Duodenal mucosa (tissue), 2 donors: ENCODE measurements around the gene NHLRC1.
A peak's percentile ranks its signal among the peaks of the same experiment; 100 is the strongest.

Source experiments
- H3K27ac ChIP-seq: one replicate; pipeline ENCODE4 v1.7.0; 2013; ENCODE audit warnings: low read depth, low read length
- H3K27me3 ChIP-seq, 2 donors: one replicate each; pipeline ENCODE4 v1.7.0; 2013; ENCODE audit warnings: low read length in 2 of 2, control low read depth in 1 of 2; ENCODE audit not compliant: insufficient read depth in 2 of 2, control insufficient read depth in 1 of 2
- H3K36me3 ChIP-seq, 2 donors: one replicate each; pipeline ENCODE4 v1.7.0; 2013; ENCODE audit warnings: low read length in 2 of 2, control low read depth in 1 of 2; ENCODE audit not compliant: insufficient read depth in 2 of 2, control insufficient read depth in 1 of 2
- H3K4me1 ChIP-seq, 2 donors: one replicate each; pipeline ENCODE4 v1.7.0; 2013; ENCODE audit warnings: low read length in 2 of 2, control low read depth in 1 of 2; ENCODE audit not compliant: insufficient read depth in 2 of 2, control insufficient read depth in 1 of 2
- H3K4me3 ChIP-seq, 2 donors: one replicate each; pipeline ENCODE4 v1.7.0; 2013; ENCODE audit warnings: low read length in 2 of 2, low read depth in 1 of 2
- H3K9ac ChIP-seq, 2 donors: one replicate each; pipeline ENCODE4 v1.7.0; 2013; ENCODE audit warnings: low read length in 2 of 2, low read depth in 1 of 2
- H3K9me3 ChIP-seq, 2 donors: one replicate each; pipeline ENCODE4 v1.7.0; 2013; ENCODE audit warnings: low read length in 2 of 2, control low read depth in 1 of 2; ENCODE audit not compliant: control insufficient read depth in 1 of 2

Gene NHLRC1

GRCh38 chr6:18141805-18142590, 19.5 kb upstream of the NHLRC1 start:
- H3K4me1 ChIP-seq = peaks cover 3 to 5% of the 10 kb centered on the region in 2 donors
- H3K4me3 ChIP-seq = no peak overlapping the region
- peaks cover 18 to 50% of the 10 kb centered on the region in 2 donors for H3K36me3 ChIP-seq
- no peaks in the 10 kb centered on the region for H3K9me3 ChIP-seq
- no peaks in the 10 kb centered on the region for H3K27me3 ChIP-seq
- H3K9ac ChIP-seq = no peak overlapping the region
- no peak overlapping the region for H3K27ac ChIP-seq

GRCh38 chr6:18139935-18140621, 17.6 kb upstream of the NHLRC1 start:
- Histone ChIP-seq H3K27me3 (no peaks in the 10 kb centered on the region), H3K36me3 (peaks cover 18 to 53% of the 10 kb centered on the region in 2 donors), H3K4me3 (no peak overlapping the region), H3K27ac (no peak overlapping the region), H3K9me3 (no peaks in the 10 kb centered on the region), H3K9ac (no peak overlapping the region), H3K4me1 (peaks cover 3 to 5% of the 10 kb centered on the region in 2 donors)

GRCh38 chr6:18138906-18139305, 16.4 kb upstream of the NHLRC1 start:
- Histone ChIP-seq H3K9me3 (no peaks in the 10 kb centered on the region), H3K36me3 (peaks cover 25 to 62% of the 10 kb centered on the region in 2 donors), H3K4me1 (peaks cover 3 to 5% of the 10 kb centered on the region in 2 donors), H3K27ac (no peak overlapping the region), H3K9ac (no peak overlapping the region), H3K4me3 (no peak overlapping the region), H3K27me3 (no peaks in the 10 kb centered on the region)

- no peaks in the 10 kb centered on the region for H3K27me3 ChIP-seq
- H3K36me3 ChIP-seq = peaks cover 27 to 62% of the 10 kb centered on the region in 2 donors
Measured at GRCh38 chr6:18136260-18136659, 13.8 kb upstream of the NHLRC1 start.

GRCh38 chr6:18135171-18135570, 12.7 kb upstream of the NHLRC1 start:
- no peaks in the 10 kb centered on the region for H3K27me3 ChIP-seq
- H3K4me3 ChIP-seq = no peak overlapping the region
- no peak overlapping the region for H3K27ac ChIP-seq
- peaks cover 21 to 62% of the 10 kb centered on the region in 2 donors for H3K36me3 ChIP-seq
- H3K9ac ChIP-seq = no peak overlapping the region
- H3K4me1 ChIP-seq = no peaks in the 10 kb centered on the region
- H3K9me3 ChIP-seq = no peaks in the 10 kb centered on the region

More at GRCh38 chr6:18136260-18136659, 13.8 kb upstream of the NHLRC1 start:
- H3K9me3 ChIP-seq = no peaks in the 10 kb centered on the region
- H3K27ac ChIP-seq = no peak overlapping the region
- peaks cover 3 to 5% of the 10 kb centered on the region in 2 donors for H3K4me1 ChIP-seq
- no peak overlapping the region for H3K9ac ChIP-seq
- no peak overlapping the region for H3K4me3 ChIP-seq

GRCh38 chr6:18132346-18132745, 9.9 kb upstream of the NHLRC1 start:
- Histone ChIP-seq H3K27ac (no peak overlapping the region), H3K9ac (no peak overlapping the region), H3K36me3 (peaks cover 19 to 56% of the 10 kb centered on the region in 2 donors), H3K4me3 (no peak overlapping the region), H3K4me1 (no peaks in the 10 kb centered on the region), H3K9me3 (no peaks in the 10 kb centered on the region), H3K27me3 (no peaks in the 10 kb centered on the region)

GRCh38 chr6:18126121-18126520, 3.6 kb upstream of the NHLRC1 start:
- Histone ChIP-seq H3K9ac (no peak overlapping the region), H3K9me3 (no peaks in the 10 kb centered on the region), H3K4me3 (no peak overlapping the region), H3K27ac (no peak overlapping the region), H3K4me1 (peaks cover 10 to 13% of the 10 kb centered on the region in 2 donors), H3K36me3 (peaks cover 0 to 17% of the 10 kb centered on the region in 2 donors), H3K27me3 (no peaks in the 10 kb centered on the region)

GRCh38 chr6:18121580-18122127, 823 bp downstream of the NHLRC1 start:
- H3K4me1 ChIP-seq = peaks cover 18 to 20% of the 10 kb centered on the region in 2 donors
- H3K27ac ChIP-seq = no peak overlapping the region
- no peaks in the 10 kb centered on the region for H3K9me3 ChIP-seq
- H3K4me3 ChIP-seq = peak overlapping the region; percentile 7 to 69
- no peaks in the 10 kb centered on the region for H3K27me3 ChIP-seq
- H3K36me3 ChIP-seq = no peaks in the 10 kb centered on the region
- H3K9ac ChIP-seq = no peak overlapping the region

GRCh38 chr6:18119236-18119635, 3.2 kb downstream of the NHLRC1 start:
- Histone ChIP-seq H3K27ac (no peak overlapping the region), H3K36me3 (no peaks in the 10 kb centered on the region), H3K27me3 (no peaks in the 10 kb centered on the region), H3K4me1 (peaks cover 14 to 28% of the 10 kb centered on the region in 2 donors), H3K4me3 (no peak overlapping the region), H3K9ac (no peak overlapping the region), H3K9me3 (no peaks in the 10 kb centered on the region)

- Histone ChIP-seq H3K4me3 (no peak overlapping the region), H3K36me3 (no peaks in the 10 kb centered on the region), H3K9me3 (no peaks in the 10 kb centered on the region), H3K27me3 (no peaks in the 10 kb centered on the region), H3K27ac (no peak overlapping the region), H3K4me1 (peaks cover 14 to 28% of the 10 kb centered on the region in 2 donors), H3K9ac (no peak overlapping the region)
Measured at GRCh38 chr6:18118330-18118729, 4.1 kb downstream of the NHLRC1 start.
